HG02943 (cell line): ENCODE data around the gene CDH10.

Experiments used
- ATAC-seq: cut with Tn5 transposase; IDR thresholded peaks from one replicate; pipeline ENCODE4 v1.9.1; 2021; ENCODE audit warnings: mild to moderate bottlenecking, low read depth, moderate library complexity; ENCODE audit not compliant: unreplicated experiment

The CDH10 gene

DNA sequence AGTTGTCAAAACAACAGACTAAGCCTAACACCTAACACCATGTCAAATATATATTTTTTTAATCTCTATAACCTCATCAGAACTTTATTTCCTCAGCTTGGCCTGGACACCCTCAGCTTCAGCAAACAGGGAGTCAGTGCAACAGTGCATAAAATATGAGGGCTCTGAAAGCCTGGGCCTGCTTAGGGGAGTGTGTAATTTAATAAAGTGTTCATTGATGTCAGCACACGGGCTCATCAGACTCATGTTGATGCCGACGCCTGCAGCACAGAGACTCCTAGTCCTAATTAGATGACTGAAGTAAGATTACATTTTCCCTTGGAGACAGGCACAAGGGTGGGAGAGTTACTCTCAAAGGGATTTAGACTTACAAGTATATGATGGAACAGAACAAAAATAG is 37.8 kb downstream of the CDH10 start:
- ATAC-seq, result no peak

GRCh38 chr5:24602188-24602587 is 42.6 kb downstream of the CDH10 start:
- ATAC-seq, result no peak

DNA sequence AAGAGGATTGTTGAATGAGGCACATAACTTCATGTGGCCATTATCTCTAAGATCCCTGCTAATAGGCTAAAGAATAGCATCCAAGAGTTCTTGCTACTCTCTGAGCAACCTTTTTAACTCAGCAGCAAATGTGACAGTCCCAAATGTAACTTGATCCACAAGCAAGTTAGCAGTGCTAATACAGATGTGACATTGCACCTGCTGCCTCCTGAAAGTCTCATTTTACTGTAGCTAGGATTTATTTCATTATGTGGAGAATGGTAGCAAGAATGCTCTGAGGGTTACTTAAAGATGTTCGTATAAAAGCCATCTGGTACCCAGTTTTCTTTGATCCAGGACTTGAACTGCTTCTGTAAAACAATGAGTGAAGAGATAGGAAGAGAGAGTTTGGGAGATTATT is 45.8 kb downstream of the CDH10 start:
- ATAC-seq, result no peak

- no peak for ATAC-seq
Observed at GRCh38 chr5:24595329-24595728, 49.4 kb downstream of the CDH10 start.

- no peak for ATAC-seq
Observed at GRCh38 chr5:24591426-24591825, 53.4 kb downstream of the CDH10 start.

DNA sequence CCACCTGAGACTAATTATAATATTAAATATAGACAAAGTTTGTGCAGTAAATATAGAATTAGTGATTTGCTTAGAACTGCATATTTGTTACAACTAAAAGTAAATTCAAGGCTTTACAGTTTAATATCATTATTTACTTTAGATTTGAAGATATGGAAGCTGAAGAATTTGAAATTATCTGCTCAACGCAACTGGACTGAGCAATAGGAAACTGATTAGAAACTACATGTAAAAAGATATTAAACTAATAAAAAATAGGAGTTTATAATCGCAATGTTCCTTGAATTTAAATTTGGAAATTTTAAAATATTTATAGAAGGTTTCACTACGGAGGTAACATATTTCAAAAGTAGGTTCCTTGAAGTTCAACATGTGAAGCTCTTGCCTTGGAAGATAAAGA is 55.2 kb downstream of the CDH10 start:
- no peak for ATAC-seq

DNA sequence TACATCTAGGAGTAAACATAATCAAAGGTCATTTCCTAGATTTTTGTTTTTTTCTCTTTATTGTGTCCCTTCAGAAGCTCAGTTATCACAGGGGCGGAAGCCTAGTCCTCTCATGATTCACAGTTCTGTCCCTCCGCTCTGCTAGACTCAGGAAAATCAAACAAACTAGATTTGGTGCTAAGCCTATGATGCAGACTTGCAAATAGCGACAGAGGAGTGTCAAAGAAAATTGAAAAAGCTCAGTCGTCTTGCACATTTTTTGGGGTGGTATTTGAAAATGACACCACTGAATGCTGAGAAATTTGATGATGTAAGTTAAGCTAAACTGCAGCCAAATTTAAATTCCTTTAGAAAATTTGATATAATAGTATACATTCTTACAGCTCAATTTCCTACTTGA is 59.0 kb downstream of the CDH10 start:
- no peak for ATAC-seq

- ATAC-seq, result no peak
Observed at GRCh38 chr5:24571302-24571701, 73.5 kb downstream of the CDH10 start.

DNA sequence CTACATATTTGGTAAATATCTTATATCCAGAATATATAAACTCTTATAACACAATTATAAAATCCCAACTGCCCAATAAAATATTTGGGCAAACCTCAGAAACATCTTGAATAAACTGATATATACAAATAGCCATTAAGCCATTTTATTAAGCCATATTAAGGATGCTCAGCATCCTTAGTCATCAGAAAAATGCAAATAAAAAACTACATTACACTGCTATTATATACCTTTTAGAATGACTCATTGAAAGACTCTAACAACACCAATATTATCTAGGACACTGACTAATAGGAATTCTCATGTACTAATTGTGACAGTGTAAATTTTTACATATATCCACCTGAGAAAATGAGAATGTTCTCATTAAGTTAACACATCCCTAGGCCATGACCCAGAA is 77.8 kb downstream of the CDH10 start:
- no peak for ATAC-seq

DNA sequence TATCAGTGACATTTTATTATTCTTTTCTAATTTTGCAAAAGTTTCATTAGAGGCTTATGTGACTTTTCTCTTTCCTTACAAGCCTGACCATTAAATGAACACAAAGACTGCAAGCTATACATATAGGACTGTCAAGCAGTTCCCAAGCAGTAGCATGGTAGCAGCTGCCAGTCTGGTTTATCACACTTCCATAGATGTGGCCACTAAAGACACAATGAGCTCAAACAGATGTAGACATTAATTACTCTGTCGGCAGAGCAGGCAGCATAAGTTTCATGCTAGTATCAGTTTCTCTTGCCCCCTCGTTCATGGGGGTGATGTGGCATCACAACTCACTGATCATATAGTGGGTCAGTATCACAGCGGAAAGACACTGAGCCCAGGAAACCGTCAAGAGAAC is 89.5 kb downstream of the CDH10 start:
- ATAC-seq, result no peak

- ATAC-seq, result no peak
Observed at GRCh38 chr5:24547132-24547531, 97.6 kb downstream of the CDH10 start.

DNA sequence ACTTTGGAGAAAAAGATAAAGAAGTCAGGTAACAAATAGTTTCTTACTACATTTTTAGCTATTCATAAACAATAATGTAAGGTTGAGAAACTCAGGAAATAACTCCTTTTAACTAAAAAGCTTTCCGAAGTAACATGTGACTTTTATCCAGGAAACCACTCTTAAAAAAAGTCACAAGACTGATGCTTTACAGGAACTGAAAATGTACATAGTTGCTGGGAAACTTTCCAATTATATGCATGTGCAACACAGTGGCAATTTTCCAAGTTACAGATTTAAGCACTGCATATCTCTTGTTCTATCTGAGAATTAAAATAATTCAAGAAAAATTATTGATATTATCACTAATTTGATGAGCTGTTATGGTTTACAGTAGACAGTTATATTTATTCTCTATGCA is 105.2 kb downstream of the CDH10 start:
- no peak for ATAC-seq

DNA sequence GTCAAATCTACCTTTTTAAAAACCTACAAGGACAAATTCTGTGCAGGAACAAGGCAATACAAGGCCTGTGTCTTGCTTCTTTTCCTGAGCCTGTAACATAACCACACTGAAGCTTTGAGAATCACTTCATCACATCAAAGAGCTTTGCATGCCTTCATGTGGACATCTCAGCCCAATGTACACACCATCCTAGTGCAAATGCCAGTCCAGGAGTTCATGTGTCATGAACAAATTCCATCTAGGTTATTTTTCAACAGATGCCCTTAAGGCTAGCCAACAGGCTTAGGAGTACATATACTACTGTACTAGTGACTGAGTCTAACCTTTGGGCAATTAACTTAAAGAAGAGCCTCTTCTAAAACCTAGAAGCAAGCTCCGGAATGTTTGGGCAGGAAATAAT is 106.4 kb downstream of the CDH10 start:
- no peak for ATAC-seq

DNA sequence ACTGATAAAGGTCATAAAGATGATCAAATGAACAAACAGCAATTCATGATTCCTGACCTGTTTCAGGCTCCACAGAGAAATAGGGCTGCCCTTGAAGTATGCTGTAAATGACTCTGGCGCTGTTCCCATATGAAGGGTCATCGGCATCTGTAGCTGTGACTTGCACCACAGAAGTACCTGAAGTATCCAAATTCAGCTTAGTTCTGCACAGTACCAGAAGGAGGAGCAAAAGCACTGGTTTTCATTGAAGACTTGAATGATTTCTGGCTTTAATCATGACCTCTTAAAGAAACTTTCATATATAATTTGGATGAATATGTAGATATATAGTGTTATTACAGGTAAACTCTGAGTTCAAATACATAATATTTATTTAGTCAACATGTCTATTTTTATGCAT is 109.1 kb downstream of the CDH10 start:
- ATAC-seq, result no peak

- ATAC-seq, result no peak
Observed at GRCh38 chr5:24530906-24531305, 113.9 kb downstream of the CDH10 start.

GRCh38 chr5:24525414-24525813 is 119.4 kb downstream of the CDH10 start:
- no peak for ATAC-seq

GRCh38 chr5:24512423-24512822 is 132.4 kb downstream of the CDH10 start:
- ATAC-seq, result no peak

- no peak for ATAC-seq
Observed at GRCh38 chr5:24510523-24510988, 134.2 kb downstream of the CDH10 start.

- ATAC-seq, result no peak
Observed at GRCh38 chr5:24509943-24510342, 134.8 kb downstream of the CDH10 start.

- no peak for ATAC-seq
Observed at GRCh38 chr5:24505258-24505657, 139.5 kb downstream of the CDH10 start.

- ATAC-seq, result no peak
Observed at GRCh38 chr5:24497591-24498157, 147.1 kb downstream of the CDH10 start.

- no peak for ATAC-seq
Observed at GRCh38 chr5:24497145-24497544, 147.6 kb downstream of the CDH10 start.

GRCh38 chr5:24496268-24496667 is 148.5 kb downstream of the CDH10 start:
- ATAC-seq, result no peak
